A549 treated with ZK216348 at 1 μM for 4 hours (cell line): ENCODE results near the gene PTGDR2. TPM values are rescaled to one million over a fixed set of nuclear protein-coding genes. Genes with fewer than 3 reads are reported as not detected.

ENCODE experiments used
- total RNA-seq: library from RNA; stranded (reverse); fragments of 200-300 nt; extraction: Qiagen RNA extraction; gene quantifications from 5 replicates; pipeline ENCODE4 v1.2.3, GENCODE V29; 2022; ENCODE audit warnings: low read depth

The PTGDR2 gene
- 0.06 to 0.09 TPM in 2 of 5 replicates, not detected in the others for total RNA-seq

DNA sequence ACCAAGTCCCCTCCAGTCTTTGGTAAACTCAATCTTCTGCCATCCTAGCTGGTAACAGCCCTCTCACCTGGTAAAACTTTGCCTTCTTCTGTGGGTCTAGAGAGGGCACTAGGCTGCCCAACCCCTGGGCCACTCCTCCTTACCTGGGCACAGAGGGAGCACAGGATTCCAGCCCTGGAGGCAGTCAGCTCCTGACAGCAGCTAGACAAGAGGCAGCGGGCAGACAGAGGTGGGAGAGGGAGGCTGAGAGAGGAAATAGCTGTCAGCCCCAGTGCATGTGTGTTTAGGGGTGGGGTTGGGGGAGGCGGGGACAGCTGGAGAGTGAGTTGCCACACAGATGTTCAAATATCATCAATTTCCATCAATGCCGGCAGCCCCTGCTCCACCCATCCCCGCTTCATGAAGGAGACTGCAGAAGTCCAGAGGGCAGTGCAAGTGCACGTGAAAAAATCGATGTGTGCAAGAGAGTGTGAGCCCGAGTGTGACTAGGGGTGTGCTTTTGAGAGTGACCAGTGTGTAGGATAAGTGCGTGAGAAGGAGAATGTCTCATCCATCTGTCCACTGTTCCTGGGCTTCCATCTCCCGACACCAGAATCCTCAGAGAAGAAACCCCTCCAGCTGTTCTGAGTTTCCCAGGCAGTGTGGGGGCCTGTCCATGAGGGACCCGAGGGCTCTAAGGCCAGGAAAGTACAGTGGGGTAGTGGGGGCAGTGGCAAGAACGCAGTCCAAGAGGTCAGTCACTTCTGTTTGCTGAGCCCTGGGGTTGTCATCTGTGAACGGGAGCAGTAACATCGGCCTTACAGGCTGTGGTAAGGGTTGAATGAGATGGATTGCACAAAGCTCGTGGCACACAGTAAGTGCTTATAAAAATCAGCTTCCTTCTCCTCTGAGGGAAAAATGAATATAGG lies at the start of gene PTGDR2:
Gene PTGDR2 (minus strand): TSS at position 225 of the 908 bp plus-strand sequence. CDS start 2,228 bp downstream, outside the sequence.

DNA sequence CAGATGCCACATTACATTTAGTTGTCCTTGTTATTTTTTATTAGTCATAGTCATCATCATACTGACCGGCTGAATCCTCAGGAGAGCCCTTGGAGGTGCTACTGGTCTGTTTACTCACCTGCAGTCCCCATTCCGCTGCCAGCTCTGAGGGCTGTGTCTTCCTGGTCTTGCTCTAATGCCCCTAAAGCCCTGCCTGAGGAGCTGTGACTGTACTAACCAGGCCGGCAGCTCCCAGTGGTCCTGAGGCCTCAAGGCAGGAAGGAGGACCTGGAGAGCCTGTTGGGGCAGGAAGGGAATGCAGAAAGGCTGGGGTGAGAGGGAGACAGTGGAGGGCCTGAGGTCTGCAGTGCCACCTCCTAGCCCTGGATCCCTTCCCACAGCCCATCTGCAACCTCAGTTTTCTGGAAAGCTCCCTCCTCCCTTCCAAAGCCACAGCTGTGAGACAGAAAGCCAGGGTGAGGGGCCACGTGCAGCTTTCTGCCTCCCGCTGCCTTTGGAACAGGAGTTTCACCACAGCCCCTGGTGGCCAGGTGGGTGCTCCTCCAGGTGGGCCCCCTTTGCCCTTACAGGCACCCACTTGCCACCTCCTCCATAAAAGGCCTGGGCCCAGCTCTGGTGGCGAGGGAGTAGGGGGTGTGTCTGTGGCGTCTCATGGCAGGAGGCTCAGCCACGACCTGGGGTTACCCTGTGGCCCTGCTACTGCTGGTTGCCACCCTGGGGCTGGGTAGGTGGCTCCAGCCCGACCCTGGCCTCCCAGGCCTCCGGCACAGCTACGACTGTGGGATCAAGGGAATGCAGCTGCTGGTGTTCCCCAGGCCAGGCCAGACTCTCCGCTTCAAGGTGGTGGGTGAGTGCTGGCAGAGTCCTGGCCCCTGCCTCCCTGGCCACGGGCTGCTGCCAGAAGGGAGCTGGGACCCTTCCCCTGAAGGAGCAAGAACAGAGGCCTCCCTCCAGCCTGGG lies 11.4 kb upstream of the PTGDR2 start, which contains the start of gene ZP1:
Gene ZP1 (plus strand): TSS at position 632 of the 960 bp plus-strand sequence. CDS start 20 bp downstream, at position 652.

DNA sequence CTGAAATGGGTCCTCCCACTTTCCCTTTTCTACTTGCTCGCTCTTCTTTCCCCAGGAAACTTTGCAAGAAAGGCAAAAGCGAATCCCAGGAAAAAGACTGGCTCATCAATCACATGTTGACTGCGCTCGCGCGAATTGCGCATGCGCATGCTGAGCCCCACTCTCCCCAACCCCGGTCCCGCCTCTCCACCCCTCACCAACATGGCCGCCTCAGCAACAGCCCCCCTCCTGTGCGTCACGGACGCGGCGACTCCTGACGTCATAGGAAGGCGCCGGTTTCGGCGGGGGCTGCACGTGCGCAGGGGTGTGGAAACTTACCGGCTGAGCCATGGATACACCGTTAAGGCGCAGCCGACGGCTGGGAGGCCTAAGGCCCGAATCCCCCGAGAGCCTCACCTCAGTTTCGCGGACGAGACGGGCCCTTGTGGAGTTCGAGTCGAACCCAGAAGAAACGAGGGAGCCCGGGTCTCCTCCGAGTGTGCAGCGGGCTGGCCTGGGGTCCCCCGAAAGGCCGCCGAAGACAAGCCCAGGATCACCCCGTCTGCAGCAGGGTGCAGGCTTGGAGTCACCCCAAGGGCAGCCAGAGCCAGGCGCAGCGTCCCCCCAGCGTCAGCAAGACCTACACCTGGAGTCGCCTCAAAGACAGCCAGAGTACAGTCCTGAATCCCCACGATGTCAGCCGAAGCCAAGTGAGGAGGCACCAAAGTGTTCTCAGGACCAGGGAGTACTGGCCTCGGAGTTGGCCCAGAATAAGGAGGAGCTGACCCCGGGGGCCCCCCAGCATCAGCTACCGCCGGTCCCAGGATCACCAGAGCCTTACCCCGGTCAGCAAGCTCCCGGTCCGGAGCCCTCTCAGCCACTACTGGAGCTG lies 13.7 kb downstream of the PTGDR2 start, which contains the start of gene CCDC86:
Gene CCDC86 (plus strand): TSS at position 317 of the 871 bp plus-strand sequence. CDS start 12 bp downstream, at position 329.

Other genes with a start within 250 kb of the PTGDR2 start
- not detected in 5 replicates for gene MS4A8, start 156.3 kb downstream of the PTGDR2 start, total RNA-seq
- gene MS4A18, start 131.2 kb downstream of the PTGDR2 start, total RNA-seq, result not detected in 5 replicates
- gene MS4A15, start 99.1 kb downstream of the PTGDR2 start, total RNA-seq, result not detected in 5 replicates
- gene MS4A10, start 70.6 kb downstream of the PTGDR2 start, total RNA-seq, result not detected in 5 replicates
- gene CCDC86, start 13.8 kb downstream of the PTGDR2 start, total RNA-seq, result 75.7 to 110 TPM (median 93.0 TPM) in 5 replicates
- 0.22 to 0.64 TPM (median 0.32 TPM) in 4 of 5 replicates, not detected in the other for gene ZP1, start 11.6 kb upstream of the PTGDR2 start, total RNA-seq
- 128 to 201 TPM (median 181 TPM) in 5 replicates for gene PRPF19, start 50.6 kb upstream of the PTGDR2 start, total RNA-seq
- 87.6 to 131 TPM (median 127 TPM) in 5 replicates for gene TMEM109, start 58.2 kb upstream of the PTGDR2 start, total RNA-seq
- 78.7 to 153 TPM (median 149 TPM) in 5 replicates for gene TMEM132A, start 68.5 kb upstream of the PTGDR2 start, total RNA-seq
- not detected in 5 replicates for gene SLC15A3, start 96.2 kb upstream of the PTGDR2 start, total RNA-seq
- 0.08 to 0.38 TPM (median 0.24 TPM) in 4 of 5 replicates, not detected in the other for gene CD6, start 115.7 kb upstream of the PTGDR2 start, total RNA-seq
- gene CD5, start 246.5 kb upstream of the PTGDR2 start, total RNA-seq, result not detected in 5 replicates